Cerebellar nuclear complex (tissue), 1 donor: ENCODE data around the gene GPSM1.

ENCODE experiments used
- DNase-seq, 2 experiments: peaks; one replicate each; lab custom pipeline; 2025; lab: John Stamatoyannopoulos, UW

Gene GPSM1

GRCh38 chr9:136377341-136378169 lies 50.2 kb downstream of the GPSM1 start:
- DNase-seq = no peak

- DNase-seq = no peak
These were observed 51.0 kb downstream of the GPSM1 start for GRCh38 chr9:136378170-136379002.

- no peak for DNase-seq
These were observed 51.6 kb downstream of the GPSM1 start for GRCh38 chr9:136379003-136379287.

GRCh38 chr9:136379401-136379800 lies 52.1 kb downstream of the GPSM1 start:
- no peak for DNase-seq

- no peak for DNase-seq
These were observed 52.6 kb downstream of the GPSM1 start for GRCh38 chr9:136379891-136380290.

- DNase-seq = no peak
These were observed 53.0 kb downstream of the GPSM1 start for GRCh38 chr9:136380381-136380780.

- DNase-seq = no peak
These were observed 54.0 kb downstream of the GPSM1 start for GRCh38 chr9:136381311-136381710.

GRCh38 chr9:136381966-136382513 lies 54.7 kb downstream of the GPSM1 start:
- no peak for DNase-seq

GRCh38 chr9:136383436-136383835 lies 56.1 kb downstream of the GPSM1 start:
- DNase-seq = no peak

GRCh38 chr9:136385015-136385414 lies 57.7 kb downstream of the GPSM1 start:
- no peak for DNase-seq

GRCh38 chr9:136386018-136386417 lies 58.7 kb downstream of the GPSM1 start:
- DNase-seq = no peak

- no peak for DNase-seq
These were observed 59.9 kb downstream of the GPSM1 start for GRCh38 chr9:136387217-136387616.

GRCh38 chr9:136389396-136389795 lies 62.1 kb downstream of the GPSM1 start:
- DNase-seq = no peak

- DNase-seq = no peak
These were observed 64.6 kb downstream of the GPSM1 start for GRCh38 chr9:136391737-136392537.

GRCh38 chr9:136392538-136393449 lies 65.5 kb downstream of the GPSM1 start:
- DNase-seq = no peak

GRCh38 chr9:136393531-136393930 lies 66.2 kb downstream of the GPSM1 start:
- DNase-seq = no peak

- no peak for DNase-seq
These were observed 67.1 kb downstream of the GPSM1 start for GRCh38 chr9:136394312-136395019.

GRCh38 chr9:136395020-136395340 lies 67.6 kb downstream of the GPSM1 start:
- no peak for DNase-seq

- DNase-seq = no peak
These were observed 68.2 kb downstream of the GPSM1 start for GRCh38 chr9:136395345-136396218.

- DNase-seq = no peak
These were observed 68.8 kb downstream of the GPSM1 start for GRCh38 chr9:136396219-136396515.
